ENCODE measurements around the gene CTNNA3. TPM values are rescaled to one million over a fixed set of nuclear protein-coding genes. Genes with fewer than 3 reads are reported as not detected.

CTNNA3 gene
- total and polyA plus RNA-seq, 7 donors: under 0.01 to 4.6 (median 2.4) TPM; not detected in 1

DNA sequence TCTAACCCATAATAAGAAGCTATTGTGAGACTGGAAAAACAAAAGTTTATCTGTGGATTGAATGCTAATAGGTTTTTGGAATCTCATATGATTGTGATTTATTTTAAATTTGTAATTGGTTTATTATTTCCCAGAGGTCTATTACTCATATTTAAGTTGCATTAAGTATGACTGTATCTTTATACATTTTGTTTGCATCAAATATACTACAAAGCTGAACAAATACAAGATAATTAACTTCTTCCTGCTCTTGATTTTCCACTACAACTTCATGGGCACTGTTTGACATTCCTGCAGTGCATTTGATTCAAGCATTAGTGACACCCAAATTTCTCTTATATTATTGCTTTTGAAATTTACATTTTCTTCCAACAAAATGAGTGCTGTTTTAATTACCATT is 1073.9 kb downstream of the CTNNA3 start:
- Histone ChIP-seq H3K4me3 (no peak overlapping the region), H3K4me1 (no peaks in the 10 kb centered on the region), H3K27me3 (no peaks in the 10 kb centered on the region), H3K27ac (no peak overlapping the region), H3K36me3 (no peaks in the 10 kb centered on the region), H3K9me3 (no peaks in the 10 kb centered on the region)
- intact Hi-C loops (cut with DNase I): no loop called here
- DNase-seq: no peak
- no peak for TF ChIP-seq CTCF (IDR thresholded peaks at IDR 0.05)
- TF ChIP-seq EP300 (IDR thresholded peaks at IDR 0.05): no peak
- no peak for TF ChIP-seq POLR2A (IDR thresholded peaks at IDR 0.05)
- no peak for TF ChIP-seq POLR2AphosphoS5 (IDR thresholded peaks at IDR 0.05)

DNA sequence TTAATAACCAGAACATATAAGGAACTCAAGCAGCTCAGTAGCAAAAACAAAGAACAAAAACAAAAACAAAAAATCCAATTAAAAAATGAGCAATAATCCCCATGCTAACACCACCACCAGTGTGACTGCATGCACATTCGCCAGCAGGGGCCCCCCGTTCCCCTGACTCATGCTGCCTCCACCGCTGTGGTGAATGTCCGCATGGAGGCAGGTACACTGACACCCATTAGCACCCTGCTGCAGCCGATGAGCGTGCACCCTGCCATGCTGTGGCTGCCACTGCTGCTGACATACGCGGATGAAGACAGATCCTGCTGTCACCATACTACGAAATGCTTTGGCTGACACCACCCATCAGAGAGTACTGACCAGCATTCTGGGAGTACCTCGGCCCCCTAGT is 1091.8 kb downstream of the CTNNA3 start:
- Histone ChIP-seq H3K27me3 (no peaks in the 10 kb centered on the region), H3K27ac (no peak overlapping the region), H3K4me3 (no peak overlapping the region), H3K9me3 (peaks cover 0 to 6% (median 0%) of the 10 kb centered on the region in 4 donors), H3K4me1 (no peaks in the 10 kb centered on the region), H3K36me3 (no peaks in the 10 kb centered on the region)
- intact Hi-C loops (cut with DNase I): no loop called here
- no peak for TF ChIP-seq POLR2A (IDR thresholded peaks at IDR 0.05)
- no peak for TF ChIP-seq EP300 (IDR thresholded peaks at IDR 0.05)
- no peak for TF ChIP-seq POLR2AphosphoS5 (IDR thresholded peaks at IDR 0.05)
- no peak for TF ChIP-seq CTCF (IDR thresholded peaks at IDR 0.05)
- 85 to 86% methylated on average over 10 of the region's 10 CpGs for WGBS, 2 donors
- no peak for DNase-seq

GRCh38 chr10:66591865-66592264 is 1104.1 kb downstream of the CTNNA3 start:
- H3K4me3 ChIP-seq: no peak overlapping the region
- H3K27ac ChIP-seq: no peak overlapping the region
- TF ChIP-seq POLR2AphosphoS5 (IDR thresholded peaks at IDR 0.05): no peak
- TF ChIP-seq CTCF (IDR thresholded peaks at IDR 0.05): no peak
- no peak for TF ChIP-seq POLR2A (IDR thresholded peaks at IDR 0.05)
- TF ChIP-seq EP300 (IDR thresholded peaks at IDR 0.05): no peak
- no peaks in the 10 kb centered on the region for H3K36me3 ChIP-seq
- no peaks in the 10 kb centered on the region for H3K4me1 ChIP-seq
- H3K27me3 ChIP-seq: no peaks in the 10 kb centered on the region
- intact Hi-C loops (cut with DNase I): no loop called here
- peaks cover 0 to 4% (median 0%) of the 10 kb centered on the region in 4 donors for H3K9me3 ChIP-seq
- WGBS, 2 donors: 22 to 74% methylated on average over 2 of the region's 2 CpGs
- DNase-seq: no peak

- TF ChIP-seq CTCF (IDR thresholded peaks at IDR 0.05) (no peak), EP300 (IDR thresholded peaks at IDR 0.05) (no peak), POLR2A (IDR thresholded peaks at IDR 0.05) (no peak), POLR2AphosphoS5 (IDR thresholded peaks at IDR 0.05) (no peak)
- intact Hi-C loops (cut with DNase I): no loop called here
- H3K4me3 ChIP-seq: no peak overlapping the region
- H3K27me3 ChIP-seq: no peaks in the 10 kb centered on the region
- no peaks in the 10 kb centered on the region for H3K4me1 ChIP-seq
- WGBS, 2 donors: 85 to 95% methylated on average over 5 of the region's 5 CpGs
- no peak for DNase-seq
- no peak overlapping the region for H3K27ac ChIP-seq
- H3K36me3 ChIP-seq: no peaks in the 10 kb centered on the region
- H3K9me3 ChIP-seq: no peaks in the 10 kb centered on the region
Observed at GRCh38 chr10:66587680-66588050, 1108.3 kb downstream of the CTNNA3 start.

DNA sequence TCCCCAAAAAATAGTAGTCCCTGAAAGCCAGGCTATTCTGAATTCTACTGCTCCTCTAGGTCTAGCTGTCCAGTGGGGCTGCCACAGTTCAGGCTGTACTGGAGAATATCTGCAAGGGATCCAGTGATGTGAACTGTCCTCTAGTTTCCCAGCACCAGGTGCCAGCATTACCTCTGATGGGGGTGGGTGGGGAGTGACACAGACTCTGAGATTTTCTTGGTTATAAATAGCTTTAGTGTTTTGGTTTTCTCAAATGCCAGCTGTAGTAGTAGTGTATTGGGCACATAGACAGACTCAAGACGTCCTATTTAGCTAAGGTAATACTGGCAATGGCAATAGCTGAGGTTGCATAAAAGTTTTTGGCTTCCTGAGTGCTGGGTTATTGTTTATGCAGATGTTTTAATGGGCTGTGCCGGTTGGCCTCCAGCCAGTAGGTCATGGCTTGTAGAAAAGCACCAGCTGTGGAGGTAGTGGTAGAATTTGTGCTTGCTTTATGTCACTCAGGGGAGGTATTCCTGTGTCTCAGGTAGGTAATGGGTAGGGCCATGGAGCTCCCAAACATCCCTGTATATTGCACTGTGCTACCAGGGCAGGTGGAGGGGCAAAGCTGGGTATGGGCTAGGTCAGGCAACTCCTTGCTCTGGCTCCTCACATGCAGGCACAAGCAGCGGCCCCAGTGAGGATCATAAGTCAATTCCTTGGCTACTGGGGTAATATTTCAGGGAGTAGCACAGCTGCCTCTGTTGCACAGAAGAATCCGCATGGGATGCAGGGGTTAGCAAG is 1108.9 kb downstream of the CTNNA3 start:
- no peak overlapping the region for H3K27ac ChIP-seq
- no peak for DNase-seq
- WGBS, 2 donors: 74 to 78% methylated on average over 4 of the region's 4 CpGs
- H3K27me3 ChIP-seq: no peaks in the 10 kb centered on the region
- no peaks in the 10 kb centered on the region for H3K4me1 ChIP-seq
- no peaks in the 10 kb centered on the region for H3K9me3 ChIP-seq
- intact Hi-C loops (cut with DNase I): no loop called here
- TF ChIP-seq EP300 (IDR thresholded peaks at IDR 0.05) (no peak), POLR2A (IDR thresholded peaks at IDR 0.05) (no peak), POLR2AphosphoS5 (IDR thresholded peaks at IDR 0.05) (no peak)
- no peaks in the 10 kb centered on the region for H3K36me3 ChIP-seq
- no peak overlapping the region for H3K4me3 ChIP-seq
